ENCODE results near the gene RAN.
"Not testable (repeated sequence)": the region's sequence is repeated elsewhere in the genome, so short reads cannot be mapped to it uniquely, and the experiment has no call there.

RAN gene

GRCh38 chr12:130871286-130872178 is at the start of gene RAN:
RAN (plus strand) TSS chr12:130872066; CDS start chr12:130872594, 528 bp downstream.
- DNase-seq, result peak; percentile 95 to 99 (median 98)

GRCh38 chr12:130825771-130826150 is 46.1 kb upstream of the RAN start:
- no peak for DNase-seq

GRCh38 chr12:130826151-130826801 is 45.6 kb upstream of the RAN start:
- DNase-seq, result peak; percentile 69 to 82 (median 74)

GRCh38 chr12:130827432-130827831 is 44.4 kb upstream of the RAN start:
- peak; percentile 20 to 46 (median 43) for DNase-seq

- DNase-seq, result no peak
Measured at GRCh38 chr12:130828895-130829294, 43.0 kb upstream of the RAN start.

GRCh38 chr12:130829391-130830245 is 42.2 kb upstream of the RAN start:
- DNase-seq, result no peak

GRCh38 chr12:130830246-130830551 is 41.7 kb upstream of the RAN start:
- DNase-seq, result no peak

GRCh38 chr12:130831246-130831645 is 40.6 kb upstream of the RAN start:
- DNase-seq, result no peak

- no peak for DNase-seq
Measured at GRCh38 chr12:130831876-130832405, 39.9 kb upstream of the RAN start.

GRCh38 chr12:130832561-130833209 is 39.2 kb upstream of the RAN start:
- peak; percentile 79 to 82 (median 80) for DNase-seq

GRCh38 chr12:130835011-130835410 is 36.9 kb upstream of the RAN start:
- peak; percentile 55 to 65 (median 58) for DNase-seq

GRCh38 chr12:130835436-130835835 is 36.4 kb upstream of the RAN start:
- DNase-seq, result no peak

- peak in 2 of 3 donors; percentile 14 to 27 for DNase-seq
Measured at GRCh38 chr12:130838284-130838950, 33.4 kb upstream of the RAN start.

GRCh38 chr12:130838951-130839769 is 32.7 kb upstream of the RAN start, which contains the start of gene STX2:
STX2 (minus strand) TSS chr12:130839250; CDS start chr12:130839099, 151 bp downstream.
- DNase-seq, result peak; percentile 89 to 98 (median 95)

- DNase-seq, result no peak
Measured at GRCh38 chr12:130839770-130840404, 32.0 kb upstream of the RAN start.

- no peak for DNase-seq
Measured at GRCh38 chr12:130846369-130846768, 25.5 kb upstream of the RAN start.

GRCh38 chr12:130847112-130847511 is 24.8 kb upstream of the RAN start:
- peak; percentile 63 to 71 (median 64) for DNase-seq

GRCh38 chr12:130848105-130848504 is 23.8 kb upstream of the RAN start:
- not testable (repeated sequence) for DNase-seq

GRCh38 chr12:130848785-130849305 is 23.0 kb upstream of the RAN start:
- DNase-seq, result not testable (repeated sequence)
